Ishikawa (cell line): ENCODE measurements around the gene MBNL1.

ENCODE experiments used
- CEBPB ChIP-seq: IDR thresholded peaks from 2 replicates; pipeline ENCODE4 v1.6.1; 2012
- CREB1 ChIP-seq: IDR thresholded peaks from 2 replicates; pipeline ENCODE4 v1.6.1; 2012; ENCODE audit warnings: low read depth
- EP300 ChIP-seq: IDR thresholded peaks from 2 replicates; pipeline ENCODE4 v1.6.1; 2012; ENCODE audit warnings: borderline replicate concordance
- NFIC ChIP-seq: IDR thresholded peaks from 2 replicates; pipeline ENCODE4 v1.6.1; 2012
- RAD21 ChIP-seq: IDR thresholded peaks from 2 replicates; pipeline ENCODE4 v1.6.1; 2012; ENCODE audit warnings: low read depth
- REST ChIP-seq: IDR thresholded peaks from 2 replicates; pipeline ENCODE4 v1.6.1; 2012; ENCODE audit warnings: low read depth, mild to moderate bottlenecking
- TAF1 ChIP-seq: IDR thresholded peaks from 2 replicates; pipeline ENCODE4 v1.6.1; 2012; ENCODE audit warnings: low read depth, mild to moderate bottlenecking
- TCF12 ChIP-seq: IDR thresholded peaks from 2 replicates; pipeline ENCODE4 v1.6.1; 2012; ENCODE audit warnings: low read depth
- YY1 ChIP-seq: IDR thresholded peaks from 2 replicates; pipeline ENCODE4 v1.6.1; 2012; ENCODE audit warnings: low read depth
- TF ChIP-seq, protein P1 (sequence below): IDR thresholded peaks from 2 replicates; pipeline ENCODE4 v1.6.1; 2012

- TF ChIP-seq, protein P1, sequence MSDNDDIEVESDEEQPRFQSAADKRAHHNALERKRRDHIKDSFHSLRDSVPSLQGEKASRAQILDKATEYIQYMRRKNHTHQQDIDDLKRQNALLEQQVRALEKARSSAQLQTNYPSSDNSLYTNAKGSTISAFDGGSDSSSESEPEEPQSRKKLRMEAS = no peak
- TF ChIP-seq YY1 (no peak), CREB1 (no peak), NFIC (no peak), RAD21 (no peak), REST (no peak), EP300 (no peak), CEBPB (no peak), TAF1 (no peak), TCF12 (no peak)
Measured at GRCh38 chr3:152222327-152222726, 46.4 kb upstream of the MBNL1 start.
